Activated T-helper 2 cell treated with anti-CD3 and anti-CD28 coated beads, Interferon-gamma antibody, Interleukin-2, Interleukin-4, amounts not matched to agents 10 μg/mL and 5 μg/mL and 100 μg/mL, durations not matched to agents 14 hours and 24 hours and 36 hours (primary cell): ENCODE data around the gene SH3D19. TPM values are rescaled to one million over a fixed set of nuclear protein-coding genes. Genes with fewer than 3 reads are reported as not detected.
"Not testable (repeated sequence)": the region's sequence is repeated elsewhere in the genome, so short reads cannot be mapped to it uniquely, and the experiment has no call there.

Experiments used
- DNase-seq: peaks from one replicate; pipeline ENCODE4 v3.0.0; 2021; ENCODE audit warnings: low spot score
- H3K27ac Mint-ChIP-seq: one replicate; pipeline ENCODE4 v1.8.0; 2021; ENCODE audit warnings: mixed read lengths
- H3K27me3 Mint-ChIP-seq: one replicate; pipeline ENCODE4 v1.8.0; 2021; ENCODE audit warnings: low read depth, mixed read lengths
- H3K36me3 Mint-ChIP-seq: one replicate; pipeline ENCODE4 v1.8.0; 2021; ENCODE audit warnings: low read depth, mixed read lengths
- H3K4me1 Mint-ChIP-seq: one replicate; pipeline ENCODE4 v1.8.0; 2021; ENCODE audit warnings: low read depth, mixed read lengths
- H3K4me3 Mint-ChIP-seq: one replicate; pipeline ENCODE4 v1.8.0; 2021; ENCODE audit warnings: low read depth, mild to moderate bottlenecking, moderate library complexity, mixed read lengths
- H3K9me3 Mint-ChIP-seq: one replicate; pipeline ENCODE4 v1.8.0; 2021; ENCODE audit warnings: mixed read lengths
- intact Hi-C: fragments of 100-400 bp; cut with micrococcal nuclease; formaldehyde crosslinking; loops from one replicate; pipeline ENCODE4 v1.15.1; 2023
- total RNA-seq: library from RNA; stranded (reverse); gene quantifications from 2 replicates; pipeline ENCODE4 v1.2.3, GENCODE V29; 2022

Gene SH3D19
- total RNA-seq, 1 donor from 2014 or later: not detected

DNA sequence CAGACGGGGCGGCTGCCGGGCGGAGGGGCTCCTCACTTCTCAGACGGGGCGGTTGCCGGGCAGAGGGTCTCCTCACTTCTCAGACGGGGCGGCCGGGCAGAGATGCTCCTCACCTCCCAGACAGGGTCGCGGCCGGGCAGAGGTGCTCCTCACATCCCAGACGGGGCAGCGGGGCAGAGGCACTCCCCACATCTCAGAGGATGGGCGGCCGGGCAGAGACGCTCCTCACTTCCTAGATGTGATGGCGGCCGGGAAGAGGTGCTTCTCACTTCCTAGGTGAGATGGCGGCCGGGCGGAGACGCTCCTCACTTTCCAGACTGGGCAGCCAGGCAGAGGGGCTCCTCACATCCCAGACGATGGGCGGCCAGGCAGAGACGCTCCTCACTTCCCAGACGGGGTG is 70.2 kb downstream of the SH3D19 start:
- H3K36me3 Mint-ChIP-seq, H3K27ac Mint-ChIP-seq, intact Hi-C loops, H3K4me3 Mint-ChIP-seq, H3K9me3 Mint-ChIP-seq, DNase-seq, H3K27me3 Mint-ChIP-seq, H3K4me1 Mint-ChIP-seq: not testable (repeated sequence)

DNA sequence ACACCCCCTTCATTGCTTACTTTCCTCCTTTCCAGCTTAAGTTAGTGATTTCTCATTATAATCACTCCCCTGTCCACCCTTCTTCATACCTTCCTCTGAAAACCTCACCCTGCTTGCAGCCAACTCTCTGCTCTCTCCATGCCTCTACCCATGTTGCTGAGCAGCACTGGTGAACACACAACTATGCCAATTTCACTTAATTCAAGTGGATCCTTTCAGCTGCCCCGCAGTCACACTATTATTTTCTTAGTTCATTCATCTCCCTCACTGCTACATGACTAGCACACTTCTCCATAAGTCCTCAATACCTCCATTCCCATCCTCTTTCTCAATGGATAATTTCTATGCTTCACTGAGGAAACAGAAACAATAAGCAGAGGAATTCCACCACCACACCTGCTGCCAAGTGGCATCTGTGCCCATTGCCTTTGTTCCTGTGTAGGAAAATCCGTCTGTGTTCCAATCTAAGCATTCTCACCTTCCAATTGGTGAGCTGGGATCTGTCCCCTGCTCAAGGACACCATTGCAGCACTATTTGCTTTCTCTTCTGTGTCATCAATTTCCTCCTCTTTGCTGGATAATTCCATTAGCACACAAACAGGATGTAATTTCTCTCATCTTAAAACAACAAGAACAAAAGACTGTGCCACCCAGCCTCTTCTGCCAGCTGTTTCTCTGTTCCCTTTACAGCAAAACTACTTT is 73.7 kb downstream of the SH3D19 start:
- Mint-ChIP-seq H3K4me1 (no peaks in the 10 kb centered on the region), H3K27ac (no peak overlapping the region), H3K4me3 (no peak overlapping the region), H3K27me3 (peaks cover 2% of the 10 kb centered on the region), H3K9me3 (no peaks in the 10 kb centered on the region), H3K36me3 (no peaks in the 10 kb centered on the region)
- intact Hi-C loops: no loop called here
- DNase-seq: no peak

DNA sequence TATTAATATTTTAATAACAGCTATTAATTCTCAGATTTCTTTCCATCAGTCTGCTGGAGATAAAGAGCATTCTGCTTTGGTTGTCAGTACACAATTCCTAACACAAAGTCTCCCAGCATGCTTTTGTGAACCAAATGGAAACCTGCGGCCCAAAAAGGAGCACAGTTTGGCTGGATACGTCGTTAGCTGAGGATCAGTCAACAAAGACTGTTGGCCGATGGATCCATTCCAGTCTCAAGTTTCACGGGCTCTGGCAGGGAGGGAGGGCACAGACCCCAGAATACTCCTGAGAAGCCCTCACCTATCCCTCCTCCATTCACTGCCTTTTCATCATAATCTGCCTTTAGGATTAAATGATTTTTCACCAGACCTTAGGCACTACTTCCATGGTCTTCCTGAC is 74.7 kb downstream of the SH3D19 start:
- no peaks in the 10 kb centered on the region for H3K4me1 Mint-ChIP-seq
- H3K27me3 Mint-ChIP-seq: peaks cover 5% of the 10 kb centered on the region
- no peaks in the 10 kb centered on the region for H3K9me3 Mint-ChIP-seq
- no peak overlapping the region for H3K27ac Mint-ChIP-seq
- intact Hi-C loops: no loop called here
- H3K4me3 Mint-ChIP-seq: no peak overlapping the region
- no peak for DNase-seq
- no peaks in the 10 kb centered on the region for H3K36me3 Mint-ChIP-seq

DNA sequence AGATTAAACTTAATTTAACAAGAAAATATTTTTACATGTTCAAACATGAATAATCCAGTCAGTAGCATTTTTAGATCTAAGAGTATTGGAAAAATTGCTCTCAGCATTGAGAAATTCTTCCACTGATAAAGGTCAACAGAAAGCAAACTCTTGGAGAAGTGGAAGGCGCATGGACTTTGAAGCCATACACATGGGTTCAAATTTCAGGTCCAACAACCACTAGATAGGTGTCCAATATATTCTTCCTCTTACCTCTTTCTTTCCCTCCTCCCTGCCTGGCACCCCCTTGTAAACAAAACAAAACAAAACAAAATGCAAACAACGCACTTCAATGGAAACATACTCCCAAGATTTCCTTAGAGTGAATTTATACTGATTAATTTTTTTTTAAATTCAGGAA is 76.9 kb downstream of the SH3D19 start:
- Mint-ChIP-seq H3K4me1 (no peaks in the 10 kb centered on the region), H3K36me3 (no peaks in the 10 kb centered on the region), H3K9me3 (no peaks in the 10 kb centered on the region), H3K27ac (no peak overlapping the region), H3K4me3 (no peak overlapping the region), H3K27me3 (peaks cover 5% of the 10 kb centered on the region)
- no peak for DNase-seq
- intact Hi-C loops: no loop called here

DNA sequence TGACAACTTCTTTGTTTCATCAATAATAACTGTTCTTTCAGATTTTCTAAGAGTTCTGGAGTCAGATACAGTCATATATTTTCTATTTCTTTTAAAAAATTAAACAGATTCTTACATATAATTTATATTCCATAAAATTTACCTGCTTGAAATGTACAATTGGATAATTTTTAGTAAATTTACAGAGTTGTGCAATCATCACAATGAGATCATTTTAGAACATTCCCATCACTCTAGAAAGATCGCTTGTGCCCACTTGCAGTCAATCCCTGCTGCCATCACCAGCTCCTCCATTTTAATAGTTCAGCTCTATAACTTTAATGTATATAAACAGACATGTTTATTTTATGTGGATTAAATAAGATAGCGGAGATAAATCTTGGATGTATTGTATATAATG is 78.0 kb downstream of the SH3D19 start:
- Mint-ChIP-seq H3K9me3 (no peaks in the 10 kb centered on the region), H3K4me3 (no peak overlapping the region), H3K4me1 (no peaks in the 10 kb centered on the region), H3K36me3 (no peaks in the 10 kb centered on the region), H3K27ac (no peak overlapping the region), H3K27me3 (peaks cover 5% of the 10 kb centered on the region)
- intact Hi-C loops: no loop called here
- no peak for DNase-seq

DNA sequence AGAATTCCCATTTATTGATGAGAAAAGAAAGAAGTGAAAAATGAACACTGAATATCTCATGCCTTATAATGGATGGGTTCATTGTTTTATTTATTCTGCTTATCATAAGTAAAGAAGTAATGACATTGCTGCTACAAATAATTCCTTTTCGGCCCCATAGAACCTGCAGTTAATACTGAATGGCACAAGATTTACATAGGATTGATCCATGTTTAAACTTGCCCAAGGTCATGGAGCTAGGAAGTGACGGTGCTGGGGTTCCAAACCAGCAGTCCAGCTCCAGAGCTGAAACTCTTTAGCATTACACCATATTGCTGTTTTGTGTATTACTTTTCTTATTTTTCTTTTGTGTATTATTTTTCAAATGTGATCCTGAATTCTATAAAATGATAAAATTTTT is 78.7 kb downstream of the SH3D19 start:
- no peaks in the 10 kb centered on the region for H3K4me1 Mint-ChIP-seq
- H3K27ac Mint-ChIP-seq: no peak overlapping the region
- H3K36me3 Mint-ChIP-seq: no peaks in the 10 kb centered on the region
- no peak overlapping the region for H3K4me3 Mint-ChIP-seq
- no peak for DNase-seq
- peaks cover 5% of the 10 kb centered on the region for H3K27me3 Mint-ChIP-seq
- H3K9me3 Mint-ChIP-seq: no peaks in the 10 kb centered on the region
- intact Hi-C loops: no loop called here

DNA sequence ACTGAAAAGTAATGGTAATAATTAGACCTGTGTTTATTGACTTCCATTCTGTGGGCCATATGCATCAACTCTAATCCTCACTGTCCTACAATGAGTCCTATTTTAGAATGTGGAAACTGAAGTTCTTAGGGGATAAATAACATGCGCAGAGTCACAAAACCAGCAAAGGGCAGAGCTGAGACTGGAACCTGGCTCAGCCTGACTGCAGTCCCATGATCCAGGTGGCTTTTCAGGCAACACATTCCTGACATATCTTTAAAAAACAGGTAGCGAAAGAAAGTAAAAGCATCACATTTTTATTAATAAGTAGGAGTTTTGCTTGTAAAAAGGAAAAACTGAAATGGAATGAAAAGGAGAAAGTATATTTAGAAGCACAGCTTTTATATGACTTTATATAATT is 83.1 kb downstream of the SH3D19 start:
- Mint-ChIP-seq H3K27ac (no peak overlapping the region), H3K4me3 (no peak overlapping the region), H3K9me3 (no peaks in the 10 kb centered on the region), H3K27me3 (peaks cover 8% of the 10 kb centered on the region), H3K4me1 (no peaks in the 10 kb centered on the region), H3K36me3 (no peaks in the 10 kb centered on the region)
- intact Hi-C loops: no loop called here
- no peak for DNase-seq

DNA sequence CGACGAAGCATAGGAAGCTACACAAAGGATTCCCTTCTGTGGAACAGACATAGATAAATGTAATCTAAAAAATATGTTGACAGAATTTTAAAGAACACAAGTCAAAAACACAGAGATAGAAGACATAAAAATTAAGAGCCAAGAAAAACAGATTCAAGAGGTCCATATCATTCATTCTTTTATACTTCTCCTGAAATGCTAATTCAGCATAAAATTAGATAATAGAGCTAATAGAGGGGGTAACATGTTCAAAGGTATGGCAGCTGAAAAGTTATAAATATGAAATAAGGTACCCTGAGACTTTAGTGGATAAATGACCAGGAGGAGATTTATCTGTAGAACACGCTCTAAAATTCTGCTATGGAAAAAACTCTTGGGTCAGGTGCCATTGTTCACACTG is 85.8 kb downstream of the SH3D19 start:
- H3K27me3 Mint-ChIP-seq: peaks cover 5% of the 10 kb centered on the region
- intact Hi-C loops: no loop called here
- H3K9me3 Mint-ChIP-seq: no peaks in the 10 kb centered on the region
- H3K27ac Mint-ChIP-seq: no peak overlapping the region
- H3K4me1 Mint-ChIP-seq: no peaks in the 10 kb centered on the region
- DNase-seq: no peak
- no peak overlapping the region for H3K4me3 Mint-ChIP-seq
- no peaks in the 10 kb centered on the region for H3K36me3 Mint-ChIP-seq

DNA sequence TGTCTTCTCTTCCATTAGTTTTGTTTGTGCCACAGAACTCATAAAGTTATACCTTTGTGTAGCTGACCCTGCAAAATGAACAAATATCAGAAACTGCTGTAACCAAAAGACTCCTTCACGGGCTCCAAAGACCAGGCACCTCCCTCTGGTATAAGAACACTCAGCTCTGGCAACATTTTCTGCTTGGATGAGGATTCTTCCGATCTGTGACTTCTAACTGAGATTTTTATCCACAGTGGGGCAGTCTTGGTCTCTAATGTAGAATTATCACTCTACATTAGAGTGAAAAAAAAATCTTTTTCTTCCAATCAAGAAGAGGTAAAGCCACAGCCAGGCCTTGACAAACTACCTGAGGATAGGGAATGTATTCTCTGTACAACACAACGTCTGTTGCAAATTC is 86.9 kb downstream of the SH3D19 start:
- H3K27me3 Mint-ChIP-seq: peaks cover 7% of the 10 kb centered on the region
- DNase-seq: no peak
- H3K4me1 Mint-ChIP-seq: no peaks in the 10 kb centered on the region
- H3K4me3 Mint-ChIP-seq: no peak overlapping the region
- H3K9me3 Mint-ChIP-seq: no peaks in the 10 kb centered on the region
- H3K36me3 Mint-ChIP-seq: no peaks in the 10 kb centered on the region
- intact Hi-C loops: no loop called here
- no peak overlapping the region for H3K27ac Mint-ChIP-seq

DNA sequence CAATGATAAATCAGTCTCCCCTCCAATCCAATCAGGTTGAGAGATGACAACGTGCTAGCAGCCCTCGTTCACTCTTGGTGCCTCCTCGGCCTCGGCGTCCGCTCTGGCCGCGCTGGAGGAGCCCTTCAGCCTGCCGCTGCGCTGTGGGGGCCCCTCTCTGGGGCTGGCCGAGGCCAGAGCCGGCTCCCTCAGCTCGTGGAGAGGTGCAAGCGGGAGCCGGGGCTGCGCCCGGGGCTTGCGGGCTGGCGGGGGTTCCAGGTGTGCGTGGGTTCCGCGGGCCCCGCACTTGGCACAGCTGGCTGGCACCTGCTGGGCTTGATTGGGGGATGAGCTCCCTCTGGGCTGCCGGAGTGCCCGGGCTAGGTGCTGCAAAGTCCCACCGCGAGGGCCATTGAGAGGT is 89.4 kb downstream of the SH3D19 start:
- Mint-ChIP-seq H3K4me3 (no peak overlapping the region), H3K27me3 (peaks cover 8% of the 10 kb centered on the region), H3K9me3 (no peaks in the 10 kb centered on the region), H3K4me1 (no peaks in the 10 kb centered on the region), H3K36me3 (no peaks in the 10 kb centered on the region), H3K27ac (no peak overlapping the region)
- no peak for DNase-seq
- intact Hi-C loops: no loop called here

DNA sequence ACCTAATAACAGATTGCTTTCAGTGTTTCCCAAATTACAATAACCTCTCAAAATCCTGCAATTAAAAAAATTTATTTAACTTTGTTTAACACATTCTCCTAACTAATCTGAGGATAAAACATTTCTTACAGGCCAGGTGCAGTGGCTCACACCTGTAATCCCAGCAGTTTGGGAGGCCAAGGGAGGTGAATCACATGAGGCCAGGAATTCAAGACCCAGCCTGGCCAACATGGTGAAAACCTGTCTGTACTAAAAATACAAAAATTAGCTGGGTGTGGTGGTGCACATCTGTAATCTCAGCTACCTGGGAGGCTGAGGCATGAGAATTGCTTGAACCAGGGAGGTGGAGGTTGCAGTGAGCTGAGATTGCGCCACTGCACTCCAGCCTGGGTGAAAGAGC is 90.0 kb downstream of the SH3D19 start:
- H3K4me1 Mint-ChIP-seq, intact Hi-C loops, H3K4me3 Mint-ChIP-seq, DNase-seq, H3K27me3 Mint-ChIP-seq, H3K36me3 Mint-ChIP-seq, H3K9me3 Mint-ChIP-seq, H3K27ac Mint-ChIP-seq: not testable (repeated sequence)

DNA sequence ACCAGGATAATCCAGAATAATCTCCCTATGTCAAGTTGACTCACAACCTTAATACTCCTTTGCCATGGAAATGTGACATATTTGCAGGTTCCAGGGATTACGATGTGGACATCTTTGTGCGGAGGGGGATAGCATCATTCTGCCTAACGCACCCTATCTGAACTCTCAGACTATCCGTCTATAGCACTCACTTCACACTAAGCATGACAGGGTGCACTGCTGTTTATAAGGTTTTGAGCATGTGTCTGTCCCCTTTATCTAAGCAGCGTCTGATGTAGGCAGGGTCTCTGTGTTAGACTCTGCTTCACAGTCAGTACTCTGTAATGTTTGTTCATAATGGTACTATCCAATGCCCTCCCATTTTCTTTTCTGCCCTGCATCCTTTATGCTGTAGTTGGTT is 91.8 kb downstream of the SH3D19 start:
- Mint-ChIP-seq H3K27me3 (peaks cover 8% of the 10 kb centered on the region), H3K4me3 (no peak overlapping the region)

DNA sequence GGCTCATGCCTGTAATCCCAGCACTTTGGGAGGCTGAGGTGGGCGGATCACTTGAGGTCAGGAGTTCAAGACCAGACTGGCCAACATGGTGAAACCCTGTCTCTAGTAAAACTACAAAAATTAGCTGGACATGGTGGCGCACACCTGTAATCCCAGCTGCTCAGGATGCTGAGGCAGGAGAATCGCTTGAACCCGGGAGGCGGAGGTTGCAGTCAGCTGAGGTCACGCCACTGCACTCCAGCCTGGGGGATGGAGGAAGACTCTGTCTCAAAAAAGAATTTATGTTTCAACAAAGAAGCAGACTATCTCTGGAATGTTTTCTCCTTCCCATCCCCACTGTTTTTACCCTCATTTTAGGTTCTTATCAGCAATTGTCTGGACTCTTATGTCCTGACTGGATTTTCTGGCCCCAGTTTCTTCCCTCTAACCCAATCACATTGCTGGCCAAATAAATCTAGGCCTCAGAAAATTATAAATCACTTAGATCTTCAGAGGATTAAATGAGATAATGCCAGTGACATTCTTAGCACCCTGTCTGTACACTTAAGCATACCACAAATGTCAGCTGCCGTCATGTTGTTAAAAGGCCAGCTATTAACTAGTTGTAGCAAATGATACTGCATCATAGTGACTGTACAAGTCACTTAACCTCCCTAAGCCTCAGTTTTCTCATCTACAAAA is 93.3 kb downstream of the SH3D19 start:
- Mint-ChIP-seq H3K27me3 (peaks cover 5% of the 10 kb centered on the region), H3K4me3 (no peak overlapping the region), H3K36me3 (no peaks in the 10 kb centered on the region), H3K27ac (no peak overlapping the region), H3K4me1 (no peaks in the 10 kb centered on the region), H3K9me3 (no peaks in the 10 kb centered on the region)
- DNase-seq: no peak
- intact Hi-C loops: no loop called here

More for the DNA sequence above, 91.8 kb downstream of the SH3D19 start:
- no peaks in the 10 kb centered on the region for H3K36me3 Mint-ChIP-seq
- intact Hi-C loops: no loop called here
- no peak overlapping the region for H3K27ac Mint-ChIP-seq
- H3K9me3 Mint-ChIP-seq: no peaks in the 10 kb centered on the region
- DNase-seq: no peak
- H3K4me1 Mint-ChIP-seq: no peaks in the 10 kb centered on the region
